HG03565 (cell line): Measurements from ENCODE around the gene PABPN1.
"Not testable (repeated sequence)": the region's sequence is repeated elsewhere in the genome, so short reads cannot be mapped to it uniquely, and the experiment has no call there.

Source experiments
- ATAC-seq: cut with Tn5 transposase; IDR thresholded peaks from one replicate; pipeline ENCODE4 v1.9.1; 2021; ENCODE audit warnings: mild to moderate bottlenecking, moderate library complexity; ENCODE audit not compliant: unreplicated experiment

Gene PABPN1

GRCh38 chr14:23320584-23321571 lies at the start of gene PABPN1:
Gene PABPN1, plus strand, starts transcription at chr14:23321457. Its CDS starts 13 bp downstream, at chr14:23321470.
- peak; percentile 85 for ATAC-seq

DNA sequence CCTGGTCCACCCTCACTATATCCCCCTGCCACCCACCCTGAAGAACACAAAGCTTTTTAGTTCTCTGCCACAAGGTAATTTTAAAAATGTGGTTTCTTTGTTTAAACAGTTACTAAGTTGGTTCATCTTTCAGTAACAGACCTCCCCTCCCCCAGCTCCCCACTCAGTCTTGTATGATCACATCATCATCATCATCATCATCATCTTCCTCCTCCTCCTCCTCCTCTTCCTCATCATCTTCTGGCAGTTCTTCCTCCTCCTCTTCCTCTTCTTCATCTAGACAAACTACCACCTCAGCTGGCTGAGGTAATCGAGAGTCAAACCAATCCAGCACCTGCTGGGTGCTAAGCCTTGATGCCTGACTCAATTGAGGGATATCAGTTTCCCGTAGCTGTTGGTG lies 45.8 kb upstream of the PABPN1 start:
- ATAC-seq = no peak

DNA sequence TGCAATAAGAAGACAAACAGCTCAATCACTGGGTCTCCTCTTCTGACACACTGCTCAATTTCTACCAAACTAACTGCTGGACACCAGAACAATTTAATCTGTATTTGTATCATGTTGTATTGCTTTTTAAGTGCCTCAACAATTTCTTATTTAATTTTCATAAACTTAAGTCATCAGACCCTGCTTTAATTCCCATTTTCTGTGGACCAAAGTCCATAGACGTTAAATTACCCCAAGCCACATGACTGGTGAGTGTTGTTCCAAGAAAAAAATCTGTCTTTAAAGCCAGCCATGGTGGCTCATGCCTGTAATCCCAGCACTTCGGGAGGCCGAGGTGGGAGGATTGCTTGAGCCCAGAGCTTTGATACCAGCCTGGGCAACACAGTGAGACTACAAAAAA lies 44.1 kb upstream of the PABPN1 start:
- ATAC-seq = no peak

DNA sequence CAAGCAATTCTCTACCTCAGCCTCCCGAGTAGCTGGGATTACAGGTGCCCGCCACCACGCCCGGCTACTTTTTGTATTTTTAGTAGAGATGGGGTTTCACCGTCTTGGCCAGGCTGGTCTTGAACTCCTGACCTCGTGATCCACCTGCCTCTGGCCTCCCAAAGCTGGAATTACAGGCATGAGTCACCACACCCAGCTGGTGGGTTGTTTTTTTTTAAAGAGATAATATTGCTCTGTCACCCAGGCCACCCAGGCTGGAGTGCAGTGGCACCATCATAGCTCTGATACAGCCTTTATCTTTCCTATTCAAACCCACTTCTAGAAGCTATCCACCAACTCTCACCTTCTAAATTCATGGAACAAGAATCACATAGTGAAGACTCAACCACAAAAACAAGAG lies 43.3 kb upstream of the PABPN1 start:
- not testable (repeated sequence) for ATAC-seq

- ATAC-seq = no peak
Observed at GRCh38 chr14:23281247-23281646, 40.0 kb upstream of the PABPN1 start.

DNA sequence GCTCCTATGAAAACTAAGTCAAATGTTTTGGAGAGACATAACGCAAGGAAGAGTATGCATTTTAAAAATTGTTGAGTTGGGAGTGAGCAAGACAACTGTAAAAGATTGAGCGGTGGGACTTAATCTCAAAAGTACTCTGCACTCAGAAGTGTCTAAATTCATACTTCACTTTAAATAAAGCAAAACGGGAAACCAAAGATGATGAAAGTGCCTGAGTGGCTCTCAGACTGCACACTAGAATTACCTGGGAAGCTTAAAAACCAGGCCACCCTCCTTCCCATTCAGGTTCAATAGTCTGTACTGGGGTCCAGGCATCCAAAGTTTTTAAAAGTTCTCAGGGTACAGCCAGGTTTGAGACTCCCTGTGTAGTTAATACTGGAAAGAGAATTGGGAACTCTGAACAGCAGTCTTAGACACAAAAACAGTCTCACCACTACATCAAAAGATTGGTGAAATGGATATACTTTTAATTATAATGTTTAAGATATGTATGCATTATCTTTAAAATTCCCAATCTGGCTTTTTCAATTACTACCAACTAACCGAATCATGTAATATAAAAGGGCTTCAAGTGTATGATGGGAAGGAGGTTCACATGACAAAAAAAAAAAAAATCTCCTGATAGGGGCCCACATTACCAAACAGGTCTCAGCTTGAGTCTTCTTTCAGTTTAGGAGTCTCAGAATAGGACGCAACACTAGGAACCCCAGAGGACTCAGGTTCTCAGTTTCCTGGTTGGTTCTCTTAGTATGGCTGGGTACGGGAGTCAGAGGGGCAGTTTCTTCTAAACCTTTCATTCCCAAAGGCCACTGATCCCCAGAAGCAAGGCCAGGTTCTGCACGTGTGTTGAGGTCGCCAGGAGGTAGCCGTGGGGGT lies 36.4 kb upstream of the PABPN1 start:
- ATAC-seq = no peak

- ATAC-seq = peak; percentile 10
Observed at GRCh38 chr14:23285530-23286019, 35.7 kb upstream of the PABPN1 start.

GRCh38 chr14:23286020-23286901 lies 35.0 kb upstream of the PABPN1 start, which contains the start of gene HOMEZ:
Gene HOMEZ, minus strand, starts transcription at chr14:23286132. Its CDS starts 180 bp downstream, at chr14:23285952.
- ATAC-seq = peak; percentile 92

- ATAC-seq = no peak
Observed at GRCh38 chr14:23286902-23287479, 34.3 kb upstream of the PABPN1 start.

- no peak for ATAC-seq
Observed at GRCh38 chr14:23294734-23295561, 26.3 kb upstream of the PABPN1 start.

DNA sequence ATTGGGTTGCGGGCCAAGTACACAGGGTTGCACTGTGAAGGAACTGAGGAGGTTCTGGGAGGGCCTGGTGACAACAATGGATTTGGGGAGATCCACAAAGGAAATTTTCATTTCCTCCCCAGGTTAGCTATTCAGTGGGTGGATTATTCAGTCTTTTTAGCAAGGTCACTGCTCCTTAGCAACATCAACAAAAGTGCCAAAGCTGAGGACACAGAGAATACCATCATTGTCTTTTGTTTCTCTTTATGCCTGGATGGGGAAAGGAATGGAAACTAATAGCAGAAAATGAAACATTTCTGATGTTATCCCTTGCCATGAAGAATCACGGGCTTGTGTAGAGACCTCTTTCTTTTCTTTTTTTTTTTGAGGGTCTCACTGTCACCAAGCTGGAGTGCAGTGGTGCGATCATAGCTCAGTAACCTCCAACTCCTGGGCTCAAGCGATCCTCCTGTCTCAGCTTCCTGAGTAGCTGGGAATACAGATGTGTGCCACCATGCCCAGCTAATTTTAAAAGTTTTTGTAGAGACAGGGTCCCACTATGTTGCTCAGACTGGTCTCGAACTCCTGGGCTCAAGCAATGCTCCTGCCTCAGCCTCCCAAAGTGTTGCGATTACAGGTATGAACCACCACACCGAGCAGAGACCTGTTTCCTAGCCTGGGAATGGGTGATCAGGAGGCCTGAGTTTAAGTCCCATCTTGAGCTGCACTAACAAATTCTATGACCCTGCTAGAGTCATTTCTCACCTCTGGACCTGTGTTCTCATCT lies 25.1 kb upstream of the PABPN1 start:
- no peak for ATAC-seq

DNA sequence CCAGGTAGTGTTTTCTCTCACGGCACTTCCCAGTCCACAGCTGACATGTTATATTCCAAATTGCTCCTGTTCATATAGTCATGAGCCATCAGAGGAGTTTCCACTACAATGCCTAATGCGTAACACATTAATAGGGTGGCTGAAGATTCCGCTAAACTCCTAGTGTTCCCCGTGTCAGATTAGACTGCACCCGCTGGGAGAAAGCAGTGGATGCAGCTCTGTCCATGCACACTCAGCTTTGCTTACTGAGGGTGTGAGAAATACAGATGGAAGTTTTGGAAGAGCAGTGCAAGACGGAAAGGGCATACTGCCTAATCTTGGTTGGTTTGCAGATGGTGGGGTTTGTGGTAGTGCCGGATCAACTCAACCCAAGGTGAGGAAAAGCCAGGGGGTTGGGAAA lies 24.2 kb upstream of the PABPN1 start:
- no peak for ATAC-seq

- ATAC-seq = no peak
Observed at GRCh38 chr14:23297611-23298277, 23.5 kb upstream of the PABPN1 start.

DNA sequence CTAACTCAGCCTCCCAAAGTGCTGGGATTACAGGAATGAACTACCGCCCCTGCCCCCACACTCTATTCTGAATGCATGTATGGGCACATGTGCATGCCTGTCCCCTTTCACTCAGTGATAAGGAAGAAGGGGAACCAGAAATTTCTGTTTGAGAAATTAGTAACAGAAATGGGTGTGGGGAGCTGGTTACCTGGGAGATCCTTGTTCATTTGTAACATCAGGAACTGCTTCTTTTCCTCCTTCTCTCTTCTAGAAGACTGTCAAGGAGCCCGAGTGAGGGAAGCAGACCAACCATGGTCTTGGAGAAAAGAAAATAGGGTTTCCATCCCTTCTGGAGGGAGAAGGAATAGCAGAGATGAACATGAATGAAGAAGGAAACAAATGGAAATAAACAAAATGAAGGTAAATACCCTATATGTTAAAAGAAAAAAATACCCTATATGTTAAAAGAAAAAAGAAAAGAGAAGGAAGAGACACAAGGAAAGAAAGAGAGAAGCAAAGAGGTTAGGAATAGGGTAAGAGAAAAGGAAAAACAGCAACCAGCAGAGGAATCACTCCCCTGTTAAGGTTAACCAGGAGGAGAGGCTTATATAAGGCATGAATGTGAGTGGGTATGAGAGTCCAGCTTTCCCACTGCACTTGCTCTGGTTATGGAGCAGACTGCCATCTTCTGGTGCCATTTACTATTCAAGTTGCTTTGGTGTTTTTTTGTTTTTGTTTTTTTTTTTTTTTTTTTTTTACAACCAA lies 21.9 kb upstream of the PABPN1 start:
- ATAC-seq = no peak

DNA sequence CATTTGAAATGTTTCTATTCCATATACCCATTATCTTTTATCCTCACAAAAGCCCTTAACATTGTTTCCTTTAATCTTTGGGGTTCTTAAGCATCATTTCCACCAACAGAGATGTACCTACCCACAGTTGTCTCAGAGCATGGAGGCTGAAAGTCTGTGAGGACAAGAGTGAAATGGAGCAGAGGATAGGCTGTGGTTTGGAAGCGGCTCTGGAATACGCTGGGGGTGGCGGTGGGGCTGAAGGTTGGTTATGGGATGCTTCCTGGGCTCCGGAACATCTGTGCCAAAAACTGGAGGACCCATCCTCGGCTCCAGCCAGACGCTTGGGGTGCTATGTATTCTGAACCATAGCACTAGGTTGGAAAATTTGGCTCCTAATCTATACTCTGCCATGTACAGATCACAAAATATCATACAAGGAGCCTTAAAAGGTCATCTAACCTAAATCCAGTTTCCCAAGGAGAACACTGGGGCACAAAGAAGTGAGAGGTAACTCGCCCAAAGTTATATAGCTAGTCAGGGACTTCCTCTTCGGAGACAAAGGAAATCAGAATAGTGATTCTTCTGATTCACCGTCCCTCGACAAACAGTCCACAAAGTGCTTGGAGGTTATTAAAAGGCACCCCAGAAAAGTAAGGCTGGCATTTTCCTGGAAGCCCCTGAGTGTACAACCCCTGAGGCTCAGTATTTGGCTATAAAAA lies 21.1 kb upstream of the PABPN1 start:
- ATAC-seq = no peak

GRCh38 chr14:23300687-23301223 lies 20.5 kb upstream of the PABPN1 start:
- ATAC-seq = no peak
